Mesothelial cell of epicardium (in vitro differentiated cells): ENCODE results near the gene EMILIN3. TPM values are rescaled to one million over a fixed set of nuclear protein-coding genes. Genes with fewer than 3 reads are reported as not detected.
"Not testable (repeated sequence)": the region's sequence is repeated elsewhere in the genome, so short reads cannot be mapped to it uniquely, and the experiment has no call there.

ENCODE experiments used
- DNase-seq, 2 experiments: peaks; one replicate each; pipeline ENCODE4 v3.0.0; 2021; ENCODE audit warnings: low spot score in 2 of 2; ENCODE audit not compliant: unreplicated experiment in 2 of 2
- H3K27ac Mint-ChIP-seq: 2 replicates; pipeline ENCODE4 v1.8.0; 2021; ENCODE audit warnings: mixed read lengths
- H3K27me3 Mint-ChIP-seq: 2 replicates; pipeline ENCODE4 v1.8.0; 2021; ENCODE audit warnings: low read depth, mixed read lengths
- H3K36me3 Mint-ChIP-seq: 2 replicates; pipeline ENCODE4 v1.8.0; 2021; ENCODE audit warnings: mixed read lengths
- H3K4me1 Mint-ChIP-seq: 2 replicates; pipeline ENCODE4 v1.8.0; 2021; ENCODE audit warnings: mixed read lengths
- H3K4me3 Mint-ChIP-seq: 2 replicates; pipeline ENCODE4 v1.8.0; 2021; ENCODE audit warnings: mild to moderate bottlenecking, moderate library complexity, mixed read lengths
- H3K9me3 Mint-ChIP-seq: 2 replicates; pipeline ENCODE4 v1.8.0; 2021; ENCODE audit warnings: mixed read lengths
- CTCF ChIP-seq: fragments of 200-600 bp; sonication (generic); IDR thresholded peaks from one replicate; pipeline ENCODE4 v1.5.0; 2021; ENCODE audit warnings: antibody characterized with exemption; ENCODE audit not compliant: unreplicated experiment
- total RNA-seq: library from RNA; stranded (reverse); gene quantifications from 3 replicates; pipeline ENCODE4 v1.2.1, GENCODE V29; 2021

The EMILIN3 gene
- total RNA-seq, 1 donor from 2014 or later: 5.2 TPM

GRCh38 chr20:41318271-41318649, 48.4 kb downstream of the EMILIN3 start:
- Mint-ChIP-seq H3K27ac (no peak overlapping the region), H3K36me3 (no peaks in the 10 kb centered on the region), H3K4me1 (peaks cover 14% of the 10 kb centered on the region), H3K27me3 (peaks cover 4% of the 10 kb centered on the region), H3K9me3 (no peaks in the 10 kb centered on the region), H3K4me3 (peak overlapping the region; percentile 73)
- no peak for DNase-seq
- no peak for TF ChIP-seq CTCF

GRCh38 chr20:41317546-41318270, 48.9 kb downstream of the EMILIN3 start, which contains the start of gene ZHX3:
ZHX3 (minus strand) TSS chr20:41317731; CDS start chr20:41204916, 112,815 bp downstream.
- Mint-ChIP-seq H3K9me3 (no peaks in the 10 kb centered on the region), H3K27ac (peak within 1 kb of the TSS; percentile 65), H3K4me1 (peaks cover 14% of the 10 kb centered on the region), H3K36me3 (no peaks in the 10 kb centered on the region), H3K4me3 (peak within 1 kb of the TSS; percentile 79), H3K27me3 (peaks cover 4% of the 10 kb centered on the region)
- DNase-seq: peak; percentile 97
- no peak for TF ChIP-seq CTCF

GRCh38 chr20:41316602-41317545, 49.7 kb downstream of the EMILIN3 start:
- no peak for TF ChIP-seq CTCF
- DNase-seq: peak; percentile 51 to 65
- peak overlapping the region; percentile 79 for H3K4me3 Mint-ChIP-seq
- no peaks in the 10 kb centered on the region for H3K36me3 Mint-ChIP-seq
- peaks cover 14% of the 10 kb centered on the region for H3K4me1 Mint-ChIP-seq
- H3K27me3 Mint-ChIP-seq: peaks cover 4% of the 10 kb centered on the region
- peak overlapping the region; percentile 65 for H3K27ac Mint-ChIP-seq
- no peaks in the 10 kb centered on the region for H3K9me3 Mint-ChIP-seq

DNA sequence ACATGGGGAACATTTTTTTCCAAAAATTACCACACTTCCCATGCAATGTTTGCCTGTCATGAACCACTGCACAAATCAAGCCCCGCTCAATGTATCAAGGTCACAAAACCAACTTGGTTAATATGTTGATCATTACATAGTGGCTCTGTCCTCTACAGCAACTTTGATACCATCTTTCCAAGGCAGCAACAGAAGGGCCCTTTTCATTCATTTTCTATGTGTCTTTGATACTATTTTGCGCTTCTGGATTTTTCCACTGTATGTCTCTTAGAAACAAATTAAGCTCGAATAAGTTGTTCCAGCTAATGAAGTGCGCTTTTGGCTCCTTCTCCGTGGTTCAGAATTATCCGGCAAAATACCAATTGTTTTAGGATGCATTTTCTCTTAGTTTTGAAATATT, 50.6 kb downstream of the EMILIN3 start:
- H3K4me3 Mint-ChIP-seq: peak overlapping the region; percentile 79
- no peak for TF ChIP-seq CTCF
- H3K36me3 Mint-ChIP-seq: no peaks in the 10 kb centered on the region
- H3K4me1 Mint-ChIP-seq: peaks cover 14% of the 10 kb centered on the region
- peaks cover 4% of the 10 kb centered on the region for H3K27me3 Mint-ChIP-seq
- H3K9me3 Mint-ChIP-seq: no peaks in the 10 kb centered on the region
- no peak for DNase-seq
- peak overlapping the region; percentile 55 for H3K27ac Mint-ChIP-seq

DNA sequence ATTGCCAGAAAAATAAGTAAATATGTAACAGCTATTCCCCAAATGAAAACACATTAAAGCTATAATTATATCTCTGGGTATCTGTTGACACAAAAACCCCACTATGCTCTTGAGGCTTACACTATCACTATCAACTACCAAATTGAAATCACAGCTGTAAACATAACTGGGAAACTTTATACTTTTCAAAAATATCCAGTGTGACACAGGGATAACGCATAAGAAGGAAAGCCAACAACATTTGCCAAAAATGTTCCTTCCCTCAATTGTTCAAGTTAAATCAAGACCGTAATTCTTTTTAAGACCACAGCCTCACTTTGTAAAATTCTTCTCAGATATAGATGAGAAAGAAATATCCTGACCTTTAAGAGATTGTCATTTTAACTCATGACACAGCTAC, 52.2 kb downstream of the EMILIN3 start:
- Mint-ChIP-seq H3K4me3 (no peak overlapping the region), H3K27ac (no peak overlapping the region), H3K4me1 (peaks cover 17% of the 10 kb centered on the region)

GRCh38 chr20:41312009-41312408, 54.6 kb downstream of the EMILIN3 start:
- DNase-seq, H3K9me3 Mint-ChIP-seq, H3K27me3 Mint-ChIP-seq, H3K4me3 Mint-ChIP-seq, H3K27ac Mint-ChIP-seq, H3K36me3 Mint-ChIP-seq: not testable (repeated sequence)
- peaks cover 20% of the 10 kb centered on the region for H3K4me1 Mint-ChIP-seq

More for the DNA sequence above, 52.2 kb downstream of the EMILIN3 start:
- no peaks in the 10 kb centered on the region for H3K9me3 Mint-ChIP-seq
- TF ChIP-seq CTCF: no peak
- no peaks in the 10 kb centered on the region for H3K36me3 Mint-ChIP-seq
- no peak for DNase-seq
- H3K27me3 Mint-ChIP-seq: peaks cover 2% of the 10 kb centered on the region
